H1 (cell line): Measurements from ENCODE around the gene ARHGEF38. TPM values are rescaled to one million over a fixed set of nuclear protein-coding genes. Genes with fewer than 3 reads are reported as not detected.

ENCODE experiments used
- BACH1 ChIP-seq: IDR thresholded peaks from 2 replicates; pipeline ENCODE4 v1.6.1; 2012; ENCODE audit warnings: low read length, improper control_type of control experiment
- CHD2 ChIP-seq: IDR thresholded peaks from 2 replicates; pipeline ENCODE4 v1.6.1; 2012; ENCODE audit warnings: low read length, improper control_type of control experiment
- CREB1 ChIP-seq: IDR thresholded peaks from 2 replicates; pipeline ENCODE4 v1.6.1; 2012; ENCODE audit warnings: inconsistent platforms
- EGR1 ChIP-seq: IDR thresholded peaks from 2 replicates; pipeline ENCODE4 v1.6.1; 2011; ENCODE audit warnings: low read depth, low read length, borderline replicate concordance
- JUND ChIP-seq: IDR thresholded peaks from 2 replicates; pipeline ENCODE4 v1.6.1; 2011; ENCODE audit warnings: mild to moderate bottlenecking, improper control_type of control experiment, low read length
- KDM1A ChIP-seq: fragments of 200-600, 300-600 bp; sonication (generic); IDR thresholded peaks from 2 replicates; pipeline ENCODE4 v1.7.1; 2016; ENCODE audit warnings: mild to moderate bottlenecking, low read length, borderline replicate concordance
- RXRA ChIP-seq: IDR thresholded peaks from 2 replicates; pipeline ENCODE4 v1.6.1; 2011; ENCODE audit warnings: low read depth, mild to moderate bottlenecking, low read length, moderate library complexity; ENCODE audit not compliant: insufficient read depth
- polyA plus RNA-seq, 7 experiments: library from polyadenylated mRNA; depleted of rRNA in 3 of 7; stranded (reverse) in 5 of 7; unstranded in 2 of 7; fragments of >200 nt in 5 of 7; fragments of 200-250 nt in 2 of 7; gene quantifications; 1 replicate in 5 of 7; 2 replicates in 1 of 7; 4 replicates in 1 of 7; pipeline versions ENCODE4 v1.2.1 to v1.2.3, GENCODE V29; 2011 to 2013; ENCODE audit warnings: missing spikeins in 2 of 7, mixed read lengths in 2 of 7
- total RNA-seq: library from RNA; stranded (reverse); fragmentation: NEBNext Ultra II Directional; extraction: Animal tissue kit (Norgen Biotek cat#: 25700); gene quantifications from 2 replicates; pipeline ENCODE4 v1.2.1, GENCODE V29; 2021

The ARHGEF38 gene
- total and polyA plus RNA-seq, 2 of the 8 experiments (the other 6 are each of a cell fraction or from before 2014, with no cell fraction given), result not detected

GRCh38 chr4:105563352-105563751 lies 10.9 kb downstream of the ARHGEF38 start (continued):
- no peak for TF ChIP-seq EGR1
- no peak for TF ChIP-seq CREB1
- TF ChIP-seq KDM1A, result no peak
- no peak for TF ChIP-seq BACH1
- TF ChIP-seq JUND, result no peak
- no peak for TF ChIP-seq RXRA
- TF ChIP-seq CHD2, result no peak
